Heart left ventricle (tissue), 16 donors: ENCODE measurements around the gene PRKN. TPM values are rescaled to one million over a fixed set of nuclear protein-coding genes. Genes with fewer than 3 reads are reported as not detected.

Source experiments
- ATAC-seq, 4 donors: fragments of 200-7000 bp; cut with Tn5 transposase; one replicate each; pipeline ENCODE4 v1.9.1; 2020 to 2022; ENCODE audit warnings: moderate library complexity in 4 of 4, mild to moderate bottlenecking in 3 of 4, moderate number of reproducible peaks in 1 of 4
- DNase-seq, 5 donors: peaks; one replicate each; pipeline ENCODE4 v3.0.0-alpha.2; 2020
- H3K27ac ChIP-seq, 12 donors: fragments of 200-600 bp; sonication (generic) in 4 of 12; one replicate each; pipeline versions ENCODE4 v1.5.0 to v1.8.0; 2016 to 2022; ENCODE audit warnings: mild to moderate bottlenecking in 2 of 12
- H3K27me3 ChIP-seq, 9 donors: fragments of 200-600 bp; sonication (generic) in 2 of 9; one replicate each; pipeline versions ENCODE4 v1.5.1 to v1.8.0; 2016 to 2022; ENCODE audit warnings: mild to moderate bottlenecking in 3 of 9
- H3K36me3 ChIP-seq, 9 donors: fragments of 200-600 bp; sonication (generic) in 2 of 9; one replicate each; pipeline versions ENCODE4 v1.5.0 to v1.8.0; 2018 to 2022; ENCODE audit warnings: mild to moderate bottlenecking in 2 of 9
- H3K4me1 ChIP-seq, 12 donors: fragments of 200-600 bp; sonication (generic) in 4 of 12; one replicate each; pipeline versions ENCODE4 v1.5.0 to v1.8.0; 2016 to 2022; ENCODE audit warnings: mild to moderate bottlenecking in 3 of 12
- H3K4me3 ChIP-seq, 12 donors: fragments of 200-600 bp; sonication (generic) in 4 of 12; one replicate each; pipeline versions ENCODE4 v1.5.0 to v1.8.0; 2017 to 2022; ENCODE audit warnings: mild to moderate bottlenecking in 9 of 12, moderate library complexity in 4 of 12
- H3K9me3 ChIP-seq, 12 donors: fragments of 200-600 bp; sonication (generic) in 4 of 12; one replicate each; pipeline versions ENCODE4 v1.5.0 to v1.8.0; 2016 to 2022; ENCODE audit warnings: mild to moderate bottlenecking in 1 of 12
- CTCF ChIP-seq, 12 donors: fragments of 200-600 bp; sonication (generic) in 4 of 12; IDR thresholded peaks; one replicate each; pipeline versions ENCODE4 v1.5.0 to v1.8.0; 2018 to 2022; ENCODE audit warnings: antibody characterized with exemption in 12 of 12, mild to moderate bottlenecking in 5 of 12
- POLR2A ChIP-seq, 2 donors: fragments of 450-650 bp; IDR thresholded peaks; one replicate each; pipeline ENCODE4 v1.6.1; 2017; ENCODE audit warnings: antibody characterized with exemption in 2 of 2, mild to moderate bottlenecking in 2 of 2, moderate library complexity in 2 of 2
- WGBS, 4 donors: extraction: QIAGEN DNeasy Blood & Tissue Kit in 2 of 4; methylation state at CpG; one replicate each; pipeline versions ENCODE4 v1.1.5 to v1.1.7; 2013 to 2018; 5-methylcytosine and 5-hydroxymethylcytosine counted together
- intact Hi-C, 10 donors: fragments of 100-400 bp; cut with DNase I; formaldehyde crosslinking; loops; one replicate each; pipeline versions ENCODE4 v1.11.1 to v1.14.2; 2022
- polyA plus RNA-seq, 2 donors: library from polyadenylated mRNA; stranded (reverse); fragments of 200-250 nt; gene quantifications; one replicate each; pipeline ENCODE4 v1.2.3, GENCODE V29; 2013
- total RNA-seq, 9 donors: library from RNA; depleted of rRNA in 2 of 9; stranded (reverse); fragments of >200 nt in 2 of 9; fragmentation: NEBNext Ultra II Directional in 3 of 9; extraction: Animal tissue kit (Norgen Biotek cat#: 25700) in 3 of 9; gene quantifications; one replicate each; pipeline versions ENCODE4 v1.1.0 to v1.2.4, GENCODE V29; 2016 to 2023
- donor health status: ischemic (EF 13 %, LVEDD 7.1; RV severe dilation, severe dysfunction).
- donor health status: healthy with polysubstance abuse.
- donor health status: DM: no; HTN: yes; CAD: no.
- donor health status: DM: no; HTN: no; CAD: no.
- donor health status: ischemic (EF 25% LVEDD 6.9; RV normal size, moderate dysfunction).
- donor health status: ischemic (EF 25% LVEDD 5.7; RV mildly dilated, moderate dysfunction).
- donor health status: healthy.
- donor health status: DM: yes; HTN: yes; CAD: no.
- donor health status: ischemic (EF 35%, LVEDD 5.7; RV mildly dilated, moderate dysfunction).
- donor health status: nonischemic (EF 11% LVEDD 7.7; RV severe dilation, severe dysfunction).
- donor health status: DM: yes; HTN: yes; CAD: no.
- donor health status: PGD.
- donor health status: ischemic (EF 29% LVEDD 5.4; RV normal size, mild dysfunction).
- donor health status: nonischemic (EF 23%, LVEDD 6.1; RV moderate dilation, normal function).

PRKN gene
- total and polyA plus RNA-seq, 11 donors = 3.4 to 32.5 (median 21.2) TPM

DNA sequence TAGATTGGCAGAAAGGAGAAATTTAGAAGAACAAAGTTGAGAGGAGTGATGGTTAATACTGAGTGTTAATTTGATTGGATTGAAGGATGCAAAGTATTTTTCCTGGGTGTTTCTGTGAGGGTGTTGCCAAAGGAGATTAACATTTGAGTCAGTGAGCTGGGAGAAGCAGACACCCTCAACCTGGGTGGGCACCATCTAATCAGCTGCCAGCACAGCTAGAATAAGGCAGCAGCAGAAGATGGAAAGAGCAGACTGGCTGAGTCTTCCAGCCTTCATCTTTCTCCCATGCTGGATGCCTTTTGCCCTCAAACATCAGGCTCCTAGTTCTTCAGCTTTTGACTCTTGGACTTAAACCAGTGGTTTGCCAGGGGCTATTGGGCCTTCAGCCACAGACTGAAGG, 1016.1 kb downstream of the PRKN start:
- intact Hi-C loops = no loop called here
- ATAC-seq (no peak), DNase-seq (no peak)
- Histone ChIP-seq H3K4me1 (no peaks in the 10 kb centered on the region), H3K36me3 (no peaks in the 10 kb centered on the region), H3K27ac (no peak overlapping the region), H3K9me3 (no peaks in the 10 kb centered on the region), H3K27me3 (no peaks in the 10 kb centered on the region), H3K4me3 (no peak overlapping the region)
- TF ChIP-seq POLR2A (IDR thresholded peaks at IDR 0.05) = no peak
- TF ChIP-seq CTCF (IDR thresholded peaks at IDR 0.05) = no peak

GRCh38 chr6:161710698-161711097, 1016.9 kb downstream of the PRKN start:
- Histone ChIP-seq H3K4me3 (no peak overlapping the region), H3K36me3 (no peaks in the 10 kb centered on the region), H3K9me3 (no peaks in the 10 kb centered on the region), H3K27ac (no peak overlapping the region), H3K27me3 (no peaks in the 10 kb centered on the region), H3K4me1 (no peaks in the 10 kb centered on the region)
- TF ChIP-seq POLR2A (IDR thresholded peaks at IDR 0.05) (no peak), CTCF (IDR thresholded peaks at IDR 0.05) (no peak)
- ATAC-seq (no peak), DNase-seq (no peak)
- intact Hi-C loops = no loop called here
- WGBS, 4 donors = 84 to 86% (median 85%) methylated on average over 2 of the region's 2 CpGs

GRCh38 chr6:161701056-161701455, 1026.5 kb downstream of the PRKN start:
- Histone ChIP-seq H3K4me1 (no peaks in the 10 kb centered on the region), H3K27me3 (no peaks in the 10 kb centered on the region), H3K9me3 (no peaks in the 10 kb centered on the region), H3K4me3 (no peak overlapping the region), H3K36me3 (no peaks in the 10 kb centered on the region), H3K27ac (no peak overlapping the region)
- intact Hi-C loops = loop anchor here in 1 of 10 donors (2.0 kb wide), 1 partner anchor 278 kb away; no protein-coding TSS in a partner anchor
- no peak for TF ChIP-seq CTCF (IDR thresholded peaks at IDR 0.05)
- no peak for TF ChIP-seq POLR2A (IDR thresholded peaks at IDR 0.05)
- WGBS, 4 donors = 78 to 86% (median 85%) methylated on average over 1 of the region's 1 CpG
- no peak for DNase-seq
- no peak for ATAC-seq

DNA sequence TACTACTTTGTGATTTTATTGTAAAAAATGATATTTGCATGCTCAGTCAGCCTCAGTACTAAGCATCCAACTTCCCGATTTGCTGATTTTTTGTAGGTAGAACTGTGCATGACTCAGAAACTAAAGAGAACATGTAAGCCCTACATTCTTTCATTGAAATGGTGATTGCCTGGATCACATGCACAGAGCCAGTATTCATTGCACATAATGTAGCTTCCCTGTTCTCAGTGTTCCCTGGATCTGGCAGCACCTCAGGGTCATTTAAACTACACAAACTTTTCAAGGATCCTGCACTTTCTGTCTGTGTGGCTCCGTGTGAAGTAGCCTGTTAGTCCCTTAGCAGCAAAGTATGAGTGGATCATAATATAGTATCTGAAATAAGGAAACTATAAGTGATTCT, 1030.8 kb downstream of the PRKN start:
- Histone ChIP-seq H3K36me3 (no peaks in the 10 kb centered on the region), H3K4me1 (no peaks in the 10 kb centered on the region), H3K27me3 (no peaks in the 10 kb centered on the region), H3K9me3 (no peaks in the 10 kb centered on the region), H3K27ac (no peak overlapping the region), H3K4me3 (no peak overlapping the region)
- TF ChIP-seq CTCF (IDR thresholded peaks at IDR 0.05) (no peak), POLR2A (IDR thresholded peaks at IDR 0.05) (no peak)
- intact Hi-C loops = loop anchor here in 7 of 10 donors (5.0 to 10.0 kb wide), 3 partner anchors 272 to 282 kb away; no protein-coding TSS in a partner anchor
- ATAC-seq (no peak), DNase-seq (no peak)
- WGBS, 4 donors = 60 to 84% (median 73%) methylated on average over 2 of the region's 2 CpGs
